ENCODE data around the gene UGT2B17. TPM values are rescaled to one million over a fixed set of nuclear protein-coding genes. Genes with fewer than 3 reads are reported as not detected.

The UGT2B17 gene
- polyA plus RNA-seq, 1 donor (not counting 4 experiments of a cell fraction or from before 2014, with no cell fraction given) = not detected

DNA sequence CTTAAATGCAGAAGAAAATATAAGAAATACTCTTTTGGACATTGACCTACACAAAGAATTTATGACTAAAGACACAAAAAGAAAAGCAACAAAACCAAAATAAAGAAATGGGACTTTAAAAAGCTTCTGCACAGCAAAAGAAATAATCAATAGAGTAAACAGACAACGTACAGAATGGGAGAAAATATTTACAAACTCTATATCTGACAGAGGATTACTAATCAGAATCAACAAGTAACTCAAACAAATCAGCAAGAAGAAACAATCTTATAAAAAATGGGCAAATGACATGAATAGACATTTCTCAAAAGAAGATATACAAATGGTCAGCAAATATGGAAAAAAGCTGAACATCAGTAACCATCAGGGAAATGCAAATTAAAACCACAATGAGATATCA lies 37.6 kb upstream of the UGT2B17 start:
- H3K4me3 ChIP-seq (ENCODE audit: control insufficient read depth in 2 of 3, extremely low read depth in 1 of 3, insufficient read depth in 2 of 3, low read depth in 1 of 3, low read length in 3 of 3) = no peak overlapping the region
- TF ChIP-seq, protein P1, sequence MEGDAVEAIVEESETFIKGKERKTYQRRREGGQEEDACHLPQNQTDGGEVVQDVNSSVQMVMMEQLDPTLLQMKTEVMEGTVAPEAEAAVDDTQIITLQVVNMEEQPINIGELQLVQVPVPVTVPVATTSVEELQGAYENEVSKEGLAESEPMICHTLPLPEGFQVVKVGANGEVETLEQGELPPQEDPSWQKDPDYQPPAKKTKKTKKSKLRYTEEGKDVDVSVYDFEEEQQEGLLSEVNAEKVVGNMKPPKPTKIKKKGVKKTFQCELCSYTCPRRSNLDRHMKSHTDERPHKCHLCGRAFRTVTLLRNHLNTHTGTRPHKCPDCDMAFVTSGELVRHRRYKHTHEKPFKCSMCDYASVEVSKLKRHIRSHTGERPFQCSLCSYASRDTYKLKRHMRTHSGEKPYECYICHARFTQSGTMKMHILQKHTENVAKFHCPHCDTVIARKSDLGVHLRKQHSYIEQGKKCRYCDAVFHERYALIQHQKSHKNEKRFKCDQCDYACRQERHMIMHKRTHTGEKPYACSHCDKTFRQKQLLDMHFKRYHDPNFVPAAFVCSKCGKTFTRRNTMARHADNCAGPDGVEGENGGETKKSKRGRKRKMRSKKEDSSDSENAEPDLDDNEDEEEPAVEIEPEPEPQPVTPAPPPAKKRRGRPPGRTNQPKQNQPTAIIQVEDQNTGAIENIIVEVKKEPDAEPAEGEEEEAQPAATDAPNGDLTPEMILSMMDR (optimal IDR thresholded peaks at IDR 0.05 in 1 of 3, IDR thresholded peaks at IDR 0.05 in 1 of 3, conservative IDR thresholded peaks at IDR 0.05 in 1 of 3; ENCODE audit: extremely low read depth in 1 of 3, insufficient read depth in 2 of 3, low read length in 3 of 3) = no peak
- H3K9ac ChIP-seq (ENCODE audit: control insufficient read depth, extremely low read depth, insufficient read depth, low read length) = no peak overlapping the region
- no peak overlapping the region for H2AFZ ChIP-seq (ENCODE audit: control insufficient read depth, low read length)
- H3K4me1 ChIP-seq (ENCODE audit: control insufficient read depth, extremely low read depth, insufficient read depth, low read length) = no peaks in the 10 kb centered on the region
- H3K36me3 ChIP-seq (ENCODE audit: control insufficient read depth in 2 of 2, extremely low read depth in 1 of 2, insufficient read depth in 2 of 2, low read length in 2 of 2) = no peaks in the 10 kb centered on the region
- dilution Hi-C loops (cut with MboI; ENCODE audit: extremely low pct_ligation_motif_present, low sequenced_read_pairs) = no loop called here
- H4K20me1 ChIP-seq (ENCODE audit: control insufficient read depth, extremely low read depth, insufficient read depth, low read length) = no peaks in the 10 kb centered on the region
- DNase-seq (ENCODE audit: low read depth, low spot score) (no peak), FAIRE-seq (no peak)
- no peaks in the 10 kb centered on the region for H3K79me2 ChIP-seq (ENCODE audit: control insufficient read depth, insufficient read depth, low read length)
- no peaks in the 10 kb centered on the region for H3K9me1 ChIP-seq (ENCODE audit: control insufficient read depth, extremely low read depth, insufficient read depth, low read length)
- no peak overlapping the region for H3K4me2 ChIP-seq (ENCODE audit: control insufficient read depth, extremely low read depth, insufficient read depth, low read depth, low read length)
- H3K9me3 ChIP-seq (ENCODE audit: control insufficient read depth, low read depth, low read length) = no peaks in the 10 kb centered on the region
- no peak overlapping the region for H3K27ac ChIP-seq (ENCODE audit: control insufficient read depth, insufficient read depth, low read length)
- no peaks in the 10 kb centered on the region for H3K27me3 ChIP-seq (ENCODE audit: control insufficient read depth, extremely low read depth, insufficient read depth, low read length)

GRCh38 chr4:68606240-68606639 lies 30.1 kb upstream of the UGT2B17 start:
- dilution Hi-C loops (cut with MboI; ENCODE audit: extremely low pct_ligation_motif_present, low sequenced_read_pairs) = no loop called here
- Histone ChIP-seq H3K27me3 (ENCODE audit: control insufficient read depth, extremely low read depth, insufficient read depth, low read length) (no peaks in the 10 kb centered on the region), H3K4me2 (ENCODE audit: control insufficient read depth, extremely low read depth, insufficient read depth, low read depth, low read length) (no peak overlapping the region), H3K4me3 (ENCODE audit: control insufficient read depth in 2 of 3, extremely low read depth in 1 of 3, insufficient read depth in 2 of 3, low read depth in 1 of 3, low read length in 3 of 3) (no peak overlapping the region), H3K27ac (ENCODE audit: control insufficient read depth, insufficient read depth, low read length) (no peak overlapping the region), H3K9me3 (ENCODE audit: control insufficient read depth, low read depth, low read length) (no peaks in the 10 kb centered on the region), H3K9me1 (ENCODE audit: control insufficient read depth, extremely low read depth, insufficient read depth, low read length) (no peaks in the 10 kb centered on the region), H3K79me2 (ENCODE audit: control insufficient read depth, insufficient read depth, low read length) (no peaks in the 10 kb centered on the region), H3K9ac (ENCODE audit: control insufficient read depth, extremely low read depth, insufficient read depth, low read length) (no peak overlapping the region), H2AFZ (ENCODE audit: control insufficient read depth, low read length) (no peak overlapping the region), H3K36me3 (ENCODE audit: control insufficient read depth in 2 of 2, extremely low read depth in 1 of 2, insufficient read depth in 2 of 2, low read length in 2 of 2) (no peaks in the 10 kb centered on the region), H4K20me1 (ENCODE audit: control insufficient read depth, extremely low read depth, insufficient read depth, low read length) (no peaks in the 10 kb centered on the region), H3K4me1 (ENCODE audit: control insufficient read depth, extremely low read depth, insufficient read depth, low read length) (no peaks in the 10 kb centered on the region)
- no peak for FAIRE-seq
- TF ChIP-seq, protein P1 (optimal IDR thresholded peaks at IDR 0.05 in 1 of 3, IDR thresholded peaks at IDR 0.05 in 1 of 3, conservative IDR thresholded peaks at IDR 0.05 in 1 of 3; ENCODE audit: extremely low read depth in 1 of 3, insufficient read depth in 2 of 3, low read length in 3 of 3) = no peak
- no peak for TF ChIP-seq EZH2 (IDR thresholded peaks at IDR 0.05; ENCODE audit: low read length)
- no peak for DNase-seq (ENCODE audit: low read depth, low spot score)

Measured in keratinocyte (primary cell).